KMS-11 (cell line): ENCODE measurements around the gene CCDC24.

ENCODE experiments used
- H2AFZ ChIP-seq: fragments of 200-600 bp; sonication (generic); 2 replicates; pipeline ENCODE4 v1.6.1; 2016; ENCODE audit warnings: antibody characterized with exemption, mixed run types, low read depth
- H3K27ac ChIP-seq: fragments of 200-600 bp; sonication (generic); 2 replicates; pipeline ENCODE4 v1.6.1; 2016; ENCODE audit warnings: mild to moderate bottlenecking, mixed run types
- H3K27me3 ChIP-seq: fragments of 200-600 bp; sonication (generic); 2 replicates; pipeline ENCODE4 v1.6.1; 2017; ENCODE audit warnings: mild to moderate bottlenecking, low read depth, mixed run types, moderate library complexity; ENCODE audit not compliant: insufficient read depth
- H3K36me3 ChIP-seq: fragments of 200-600 bp; sonication (generic); 2 replicates; pipeline ENCODE4 v1.6.1; 2017; ENCODE audit warnings: mild to moderate bottlenecking, mixed run types; ENCODE audit not compliant: insufficient read depth
- H3K4me1 ChIP-seq: fragments of 200-600 bp; sonication (generic); 2 replicates; pipeline ENCODE4 v1.6.1; 2016; ENCODE audit warnings: mild to moderate bottlenecking, low read depth, mixed run types; ENCODE audit not compliant: poor library complexity, severe bottlenecking
- H3K4me2 ChIP-seq: fragments of 200-600 bp; sonication (generic); 2 replicates; pipeline ENCODE4 v1.7.0; 2016; ENCODE audit warnings: mild to moderate bottlenecking, mixed run types
- H3K4me3 ChIP-seq: fragments of 200-600 bp; sonication (generic); IDR thresholded peaks from 2 replicates; pipeline ENCODE4 v1.6.1; 2017; ENCODE audit warnings: low read depth, low read length, mixed read lengths; ENCODE audit not compliant: insufficient read depth
- H3K79me2 ChIP-seq: fragments of 200-600 bp; sonication (generic); 2 replicates; pipeline ENCODE4 v1.6.1; 2016; ENCODE audit warnings: low read depth, mixed run types; ENCODE audit not compliant: insufficient read depth
- H3K9ac ChIP-seq: fragments of 200-600 bp; sonication (generic); 2 replicates; pipeline ENCODE4 v1.6.1; 2016; ENCODE audit warnings: mild to moderate bottlenecking, mixed run types
- H4K20me1 ChIP-seq: fragments of 200-600 bp; sonication (generic); 2 replicates; pipeline ENCODE4 v1.6.1; 2016; ENCODE audit warnings: mild to moderate bottlenecking, mixed run types; ENCODE audit not compliant: insufficient read depth
- CTCF ChIP-seq: fragments of 200-600 bp; sonication (generic); conservative IDR thresholded peaks from 2 replicates; pipeline ENCODE4 v1.6.1; 2017; ENCODE audit warnings: low read depth, mild to moderate bottlenecking, antibody characterized with exemption, low read length, moderate library complexity, mixed read lengths

Gene CCDC24

GRCh38 chr1:44030605-44031251 is 39.3 kb downstream of the CCDC24 start:
- no peak for TF ChIP-seq CTCF
- Histone ChIP-seq H4K20me1 (no peaks in the 10 kb centered on the region), H3K4me1 (peaks cover 24% of the 10 kb centered on the region), H3K27me3 (no peaks in the 10 kb centered on the region), H3K36me3 (no peaks in the 10 kb centered on the region), H3K4me2 (peak overlapping the region; percentile 69), H3K27ac (peak overlapping the region; percentile 21; the same call in 1 of the 2 replicates), H3K79me2 (no peaks in the 10 kb centered on the region), H2AFZ (peak overlapping the region; percentile 80), H3K9ac (peak overlapping the region; percentile 76; the same call in 1 of the 2 replicates), H3K4me3 (peak overlapping the region; percentile 63)

GRCh38 chr1:44031252-44032169 is 40.1 kb downstream of the CCDC24 start, which contains the start of gene SLC6A9:
TSS of gene SLC6A9 (minus strand) at chr1:44031462. CDS start at chr1:44024277, 7,185 bp downstream.
- Histone ChIP-seq H3K36me3 (no peaks in the 10 kb centered on the region), H3K4me2 (peak within 1 kb of the TSS; percentile 69), H2AFZ (peak within 1 kb of the TSS; percentile 80), H3K79me2 (no peaks in the 10 kb centered on the region), H3K4me1 (peaks cover 31% of the 10 kb centered on the region), H4K20me1 (no peaks in the 10 kb centered on the region), H3K9ac (peak within 1 kb of the TSS; percentile 76; the same call in 1 of the 2 replicates), H3K27me3 (no peaks in the 10 kb centered on the region), H3K27ac (peak within 1 kb of the TSS; percentile 21; the same call in 1 of the 2 replicates), H3K4me3 (peak within 1 kb of the TSS; percentile 63)
- TF ChIP-seq CTCF, result no peak

- H3K4me3 ChIP-seq, result no peak overlapping the region
- peak overlapping the region; percentile 69; the same call in 1 of the 2 replicates for H3K4me2 ChIP-seq
- H2AFZ ChIP-seq, result no peak overlapping the region
- no peaks in the 10 kb centered on the region for H3K27me3 ChIP-seq
- H4K20me1 ChIP-seq, result no peaks in the 10 kb centered on the region
- no peaks in the 10 kb centered on the region for H3K36me3 ChIP-seq
- no peak overlapping the region for H3K9ac ChIP-seq
- peaks cover 35% of the 10 kb centered on the region for H3K4me1 ChIP-seq
- H3K79me2 ChIP-seq, result no peaks in the 10 kb centered on the region
- no peak for TF ChIP-seq CTCF
- no peak overlapping the region for H3K27ac ChIP-seq
Measured at GRCh38 chr1:44032170-44032790, 40.9 kb downstream of the CCDC24 start.

- no peak overlapping the region for H3K9ac ChIP-seq
- no peak overlapping the region for H2AFZ ChIP-seq
- TF ChIP-seq CTCF, result no peak
- no peak overlapping the region for H3K27ac ChIP-seq
- H3K79me2 ChIP-seq, result no peaks in the 10 kb centered on the region
- H3K27me3 ChIP-seq, result no peaks in the 10 kb centered on the region
- no peak overlapping the region for H3K4me3 ChIP-seq
- peaks cover 35% of the 10 kb centered on the region for H3K4me1 ChIP-seq
- no peaks in the 10 kb centered on the region for H4K20me1 ChIP-seq
- H3K36me3 ChIP-seq, result no peaks in the 10 kb centered on the region
- no peak overlapping the region for H3K4me2 ChIP-seq
Measured at GRCh38 chr1:44033041-44033575, 41.7 kb downstream of the CCDC24 start.
